Hematopoietic multipotent progenitor cell treated with erythropoietin and hydrocortisone succinate and interleukin-3 and kit ligand, for 15 days (in vitro differentiated cells): ENCODE results near the gene PYGL.
"Not testable (repeated sequence)": the region's sequence is repeated elsewhere in the genome, so short reads cannot be mapped to it uniquely, and the experiment has no call there.

ENCODE experiments used
- DNase-seq: peaks from one replicate; pipeline ENCODE4 v3.0.0-alpha.2; 2015; ENCODE audit warnings: low spot score

Gene PYGL

GRCh38 chr14:50926851-50927386 is 17.4 kb downstream of the PYGL start:
- peak; percentile 54 for DNase-seq

GRCh38 chr14:50924843-50925242 is 19.4 kb downstream of the PYGL start:
- DNase-seq, result no peak

GRCh38 chr14:50924236-50924635 is 20.0 kb downstream of the PYGL start:
- DNase-seq, result no peak

- DNase-seq, result no peak
Measured at GRCh38 chr14:50922803-50923202, 21.5 kb downstream of the PYGL start.

- no peak for DNase-seq
Measured at GRCh38 chr14:50920482-50921230, 23.6 kb downstream of the PYGL start.

- not testable (repeated sequence) for DNase-seq
Measured at GRCh38 chr14:50919524-50919923, 24.8 kb downstream of the PYGL start.

GRCh38 chr14:50917449-50917848 is 26.8 kb downstream of the PYGL start:
- DNase-seq, result no peak

- DNase-seq, result no peak
Measured at GRCh38 chr14:50910495-50911420, 33.5 kb downstream of the PYGL start.

GRCh38 chr14:50906326-50907065 is 37.8 kb downstream of the PYGL start:
- no peak for DNase-seq

GRCh38 chr14:50904719-50905118 is 39.6 kb downstream of the PYGL start:
- DNase-seq, result no peak

GRCh38 chr14:50901361-50901760 is 42.9 kb downstream of the PYGL start:
- no peak for DNase-seq

GRCh38 chr14:50897658-50898175 is 46.6 kb downstream of the PYGL start:
- no peak for DNase-seq

- DNase-seq, result not testable (repeated sequence)
Measured at GRCh38 chr14:50897005-50897404, 47.3 kb downstream of the PYGL start.

- not testable (repeated sequence) for DNase-seq
Measured at GRCh38 chr14:50896421-50896820, 47.9 kb downstream of the PYGL start.

GRCh38 chr14:50892255-50892654 is 52.0 kb downstream of the PYGL start:
- no peak for DNase-seq

- DNase-seq, result no peak
Measured at GRCh38 chr14:50887476-50887875, 56.8 kb downstream of the PYGL start.

GRCh38 chr14:50883827-50884197 is 60.5 kb downstream of the PYGL start:
- DNase-seq, result no peak

- no peak for DNase-seq
Measured at GRCh38 chr14:50882932-50883826, 61.1 kb downstream of the PYGL start.

GRCh38 chr14:50875359-50876070 is 68.8 kb downstream of the PYGL start:
- no peak for DNase-seq

GRCh38 chr14:50874757-50875156 is 69.5 kb downstream of the PYGL start:
- no peak for DNase-seq
